MCF 10A (cell line): ENCODE measurements around the gene USO1. TPM values are rescaled to one million over a fixed set of nuclear protein-coding genes. Genes with fewer than 3 reads are reported as not detected.

Source experiments
- BruUV-seq: library from RNA; stranded (reverse); fragments of 400-500 nt; replicated peaks from 2 replicates; lab custom pipeline; 2021; lab: Mats Ljungman, UMichigan
- CTCF ChIA-PET: fragments of 300-600 bp; sonication (Branson Sonifier 250); formaldehyde crosslinking; extraction: SDS; loops from one replicate; lab custom pipeline; 2021; ENCODE audit warnings: antibody characterized with exemption, inconsistent platforms; lab: Yijun Ruan, JAX
- POLR2A ChIA-PET: fragments of 300-600, 350-650 bp; sonication (Branson Sonifier 250); formaldehyde crosslinking; extraction: SDS; loops from one replicate; lab custom pipeline; 2020; ENCODE audit warnings: antibody characterized with exemption, inconsistent platforms; lab: Yijun Ruan, JAX
- DNase-seq: peaks from one replicate; pipeline ENCODE4 v3.0.0-alpha.2; 2018; ENCODE audit not compliant: unreplicated experiment
- H3K27ac Mint-ChIP-seq: one replicate; pipeline ENCODE4 v1.8.0; 2022; ENCODE audit warnings: mild to moderate bottlenecking, low read depth, mixed read lengths; ENCODE audit not compliant: unreplicated experiment
- H3K27me3 Mint-ChIP-seq: one replicate; pipeline ENCODE4 v1.8.0; 2022; ENCODE audit warnings: mixed read lengths; ENCODE audit not compliant: insufficient read depth, unreplicated experiment
- H3K36me3 Mint-ChIP-seq: one replicate; pipeline ENCODE4 v1.8.0; 2022; ENCODE audit warnings: mild to moderate bottlenecking, moderate library complexity, mixed read lengths; ENCODE audit not compliant: insufficient read depth, unreplicated experiment
- H3K4me1 Mint-ChIP-seq: one replicate; pipeline ENCODE4 v1.8.0; 2022; ENCODE audit warnings: mixed read lengths; ENCODE audit not compliant: insufficient read depth, unreplicated experiment
- H3K4me3 Mint-ChIP-seq: one replicate; pipeline ENCODE4 v1.8.0; 2022; ENCODE audit warnings: mild to moderate bottlenecking, moderate library complexity, mixed read lengths; ENCODE audit not compliant: unreplicated experiment
- H3K9me3 Mint-ChIP-seq: one replicate; pipeline ENCODE4 v1.8.0; 2022; ENCODE audit warnings: mixed read lengths; ENCODE audit not compliant: unreplicated experiment
- CTCF ChIP-seq: fragments of 200-600 bp; IDR thresholded peaks from one replicate; pipeline ENCODE4 v1.8.0; 2022; ENCODE audit warnings: antibody characterized with exemption, mild to moderate bottlenecking; ENCODE audit not compliant: unreplicated experiment
- intact Hi-C: fragments of 100-400 bp; cut with micrococcal nuclease; formaldehyde crosslinking; loops from 2 replicates; pipeline ENCODE4 v1.14.1; 2022
- total RNA-seq: library from RNA; stranded (reverse); gene quantifications from 2 replicates; pipeline ENCODE4 v1.2.3, GENCODE V29; 2022

USO1 gene
- total RNA-seq, 1 experiment from 2014 or later = 105 TPM

GRCh38 chr4:75860606-75861005 is 136.2 kb downstream of the USO1 start:
- BruUV-seq = no TSS peak
- no peaks in the 10 kb centered on the region for H3K4me1 Mint-ChIP-seq
- no peaks in the 10 kb centered on the region for H3K9me3 Mint-ChIP-seq
- H3K27ac Mint-ChIP-seq = no peak overlapping the region
- POLR2A ChIA-PET = no interaction called here
- H3K4me3 Mint-ChIP-seq = no peak overlapping the region
- H3K36me3 Mint-ChIP-seq = no peaks in the 10 kb centered on the region
- TF ChIP-seq CTCF = no peak
- CTCF ChIA-PET = interaction anchor here (1.0 to 1.9 kb wide), 2 partner anchors 13 to 35 kb away, joined by 3 to 8 read pairs; no protein-coding TSS in a partner anchor
- no peaks in the 10 kb centered on the region for H3K27me3 Mint-ChIP-seq
- DNase-seq = no peak
- intact Hi-C loops = no loop called here

Other genes starting within 250 kb of the USO1 start
- 29.1 and 38.3 TPM in 2 replicates for gene RCHY1, start 210.2 kb upstream of the USO1 start, total RNA-seq
- gene THAP6, start 210.1 kb upstream of the USO1 start, total RNA-seq = 27.6 and 30.0 TPM in 2 replicates
- not detected in 2 replicates for gene ODAPH, start 168.5 kb upstream of the USO1 start, total RNA-seq
- 0.39 and 0.42 TPM in 2 replicates for gene CDKL2, start 94.0 kb upstream of the USO1 start, total RNA-seq
- 179 and 231 TPM in 2 replicates for gene G3BP2, start 51.2 kb upstream of the USO1 start, total RNA-seq
- not detected in 2 replicates for gene PPEF2, start 177.9 kb downstream of the USO1 start, total RNA-seq
- gene NAAA, start 216.4 kb downstream of the USO1 start, total RNA-seq = 7.1 and 8.9 TPM in 2 replicates